ENCODE data around the gene CMBL. TPM values are rescaled to one million over a fixed set of nuclear protein-coding genes. Genes with fewer than 3 reads are reported as not detected.

Gene CMBL
- total RNA-seq, 2 donors from 2014 or later = 3.4 to 7.8 TPM

- TF ChIP-seq CTCF (IDR thresholded peaks at IDR 0.05) = no peak
Observed at GRCh38 chr5:10279328-10279727, 28.4 kb downstream of the CMBL start.

GRCh38 chr5:10278658-10279279 is 28.9 kb downstream of the CMBL start:
- ATAC-seq (ENCODE audit: insufficient number of reproducible peaks, low FRiP score, low read depth) = no peak

More at GRCh38 chr5:10279328-10279727, 28.4 kb downstream of the CMBL start:
- no peak for ATAC-seq (ENCODE audit: insufficient number of reproducible peaks, low FRiP score, low read depth)
- Histone ChIP-seq H3K27ac (no peak overlapping the region), H3K36me3 (no peaks in the 10 kb centered on the region), H3K9me3 (no peaks in the 10 kb centered on the region), H3K4me3 (no peak overlapping the region), H3K27me3 (replicated peaks; ENCODE audit: insufficient read depth) (no peaks in the 10 kb centered on the region), H3K4me1 (ENCODE audit: control insufficient read depth in 1 of 2, low read depth in 2 of 2) (no peaks in the 10 kb centered on the region)
- DNase-seq (ENCODE audit: low spot score) = no peak

GRCh38 chr5:10277773-10278630 is 29.7 kb downstream of the CMBL start:
- Histone ChIP-seq H3K27ac (no peak overlapping the region), H3K36me3 (no peaks in the 10 kb centered on the region), H3K9me3 (no peaks in the 10 kb centered on the region), H3K4me3 (no peak overlapping the region), H3K4me1 (ENCODE audit: control insufficient read depth in 1 of 2, low read depth in 2 of 2) (no peaks in the 10 kb centered on the region), H3K27me3 (replicated peaks; ENCODE audit: insufficient read depth) (no peaks in the 10 kb centered on the region)
- ATAC-seq (ENCODE audit: insufficient number of reproducible peaks, low FRiP score, low read depth) (no peak), DNase-seq (ENCODE audit: low spot score) (no peak)
- TF ChIP-seq CTCF (IDR thresholded peaks at IDR 0.05) = no peak

More at GRCh38 chr5:10278658-10279279, 28.9 kb downstream of the CMBL start:
- no peaks in the 10 kb centered on the region for H3K9me3 ChIP-seq
- no peaks in the 10 kb centered on the region for H3K27me3 ChIP-seq (replicated peaks; ENCODE audit: insufficient read depth)
- DNase-seq (ENCODE audit: low spot score) = no peak
- no peak overlapping the region for H3K27ac ChIP-seq
- H3K4me3 ChIP-seq = no peak overlapping the region
- TF ChIP-seq CTCF (IDR thresholded peaks at IDR 0.05) = no peak
- H3K4me1 ChIP-seq (ENCODE audit: control insufficient read depth in 1 of 2, low read depth in 2 of 2) = no peaks in the 10 kb centered on the region
- no peaks in the 10 kb centered on the region for H3K36me3 ChIP-seq

- Histone ChIP-seq H3K4me1 (ENCODE audit: control insufficient read depth in 1 of 2, low read depth in 2 of 2) (no peaks in the 10 kb centered on the region), H3K27me3 (replicated peaks; ENCODE audit: insufficient read depth) (no peaks in the 10 kb centered on the region), H3K27ac (no peak overlapping the region), H3K36me3 (no peaks in the 10 kb centered on the region), H3K4me3 (no peak overlapping the region), H3K9me3 (no peaks in the 10 kb centered on the region)
- no peak for TF ChIP-seq CTCF (IDR thresholded peaks at IDR 0.05)
- ATAC-seq (ENCODE audit: insufficient number of reproducible peaks, low FRiP score, low read depth) (no peak), DNase-seq (ENCODE audit: low spot score) (no peak)
Observed at GRCh38 chr5:10276691-10277090, 31.0 kb downstream of the CMBL start.

GRCh38 chr5:10275991-10276390 is 31.7 kb downstream of the CMBL start:
- ATAC-seq (ENCODE audit: insufficient number of reproducible peaks, low FRiP score, low read depth) (no peak), DNase-seq (ENCODE audit: low spot score) (no peak)
- H3K4me1 ChIP-seq (ENCODE audit: control insufficient read depth in 1 of 2, low read depth in 2 of 2) = no peaks in the 10 kb centered on the region
- no peak for TF ChIP-seq CTCF (IDR thresholded peaks at IDR 0.05)
- H3K27ac ChIP-seq = no peak overlapping the region
- no peaks in the 10 kb centered on the region for H3K9me3 ChIP-seq
- no peak overlapping the region for H3K4me3 ChIP-seq
- no peaks in the 10 kb centered on the region for H3K27me3 ChIP-seq (replicated peaks; ENCODE audit: insufficient read depth)
- H3K36me3 ChIP-seq = no peaks in the 10 kb centered on the region

Measured in thoracic aorta (tissue), 2 donors.